Panc1 (cell line): ENCODE measurements around the gene CDCA4. TPM values are rescaled to one million over a fixed set of nuclear protein-coding genes. Genes with fewer than 3 reads are reported as not detected.

Source experiments
- ATAC-seq: fragments of 200-7000 bp; cut with Tn5 transposase; 2 replicates; pipeline ENCODE4 v1.9.1; 2020; ENCODE audit warnings: mild to moderate bottlenecking, moderate library complexity
- Bru-seq: library from RNA; stranded (reverse); fragments of 400-500 nt; gene quantifications from one replicate; lab custom pipeline; 2021; lab: Mats Ljungman, UMichigan
- BruChase-seq, 2 experiments: library from RNA; stranded (reverse); fragments of 400-500 nt; gene quantifications; one replicate each; lab custom pipeline; 2021; lab: Mats Ljungman, UMichigan
- BruUV-seq: library from RNA; stranded (reverse); fragments of 400-500 nt; replicated peaks from 2 replicates; lab custom pipeline; 2021; lab: Mats Ljungman, UMichigan
- CTCF ChIA-PET: fragments of 300-600 bp; sonication (Branson Sonifier 250); formaldehyde crosslinking; loops from one replicate; lab custom pipeline; 2022; ENCODE audit warnings: antibody characterized with exemption; lab: Charles Lee
- POLR2A ChIA-PET: fragments of 300-600 bp; sonication (Branson Sonifier 250); formaldehyde crosslinking; loops from one replicate; lab custom pipeline; 2022; ENCODE audit warnings: antibody characterized with exemption; lab: Charles Lee
- DNase-seq: peaks from one replicate; pipeline ENCODE4 v3.0.0-alpha.2; 2010; ENCODE audit warnings: low read depth, low spot score
- H3K27ac ChIP-seq: 2 replicates; pipeline ENCODE4 v1.5.1; 2011; ENCODE audit warnings: mild to moderate bottlenecking, low read length, inconsistent platforms
- H3K27me3 ChIP-seq: fragments of 200-500 bp; sonication (Bioruptor generic); 2 replicates; pipeline ENCODE4 v1.6.0; 2014; ENCODE audit warnings: low read length, inconsistent platforms; ENCODE audit not compliant: control insufficient read depth, insufficient read depth
- H3K36me3 ChIP-seq: fragments of 200-500 bp; sonication (Bioruptor generic); 2 replicates; pipeline ENCODE4 v1.5.1; 2014; ENCODE audit warnings: inconsistent platforms, mild to moderate bottlenecking, low read length, moderate library complexity; ENCODE audit not compliant: control insufficient read depth, insufficient read depth
- H3K4me1 ChIP-seq: 2 replicates; pipeline ENCODE4 v1.5.1; 2011; ENCODE audit warnings: inconsistent platforms, mild to moderate bottlenecking, low read length, moderate library complexity; ENCODE audit not compliant: control insufficient read depth, insufficient read depth
- H3K4me3 ChIP-seq, 2 experiments: 2 replicates each; pipeline ENCODE4 v1.5.1; 2011 to 2012; ENCODE audit warnings: low read depth in 2 of 2, low read length in 2 of 2, mild to moderate bottlenecking in 2 of 2, inconsistent platforms in 1 of 2, moderate library complexity in 1 of 2
- H3K9me3 ChIP-seq: fragments of 200-500 bp; sonication (Bioruptor generic); 2 replicates; pipeline ENCODE4 v1.5.1; 2014; ENCODE audit warnings: low read depth, mild to moderate bottlenecking, inconsistent platforms, low read length, moderate library complexity; ENCODE audit not compliant: control insufficient read depth, insufficient read depth
- POLR2AphosphoS5 ChIP-seq: IDR thresholded peaks from 2 replicates; pipeline ENCODE4 v1.6.1; 2012; ENCODE audit warnings: mild to moderate bottlenecking, low read depth, low read length, moderate library complexity
- SIN3A ChIP-seq: IDR thresholded peaks from 2 replicates; pipeline ENCODE4 v1.6.1; 2012; ENCODE audit warnings: low read depth, mild to moderate bottlenecking, low read length, moderate library complexity, borderline replicate concordance; ENCODE audit not compliant: insufficient read depth
- TCF7L2 ChIP-seq: IDR thresholded peaks from 2 replicates; pipeline ENCODE4 v1.6.1; 2011; ENCODE audit warnings: mild to moderate bottlenecking, low read depth, low read length, inconsistent platforms
- in situ Hi-C: cut with HindIII; loops from 2 replicates; pipeline ENCODE4 v1.10.0; 2016; ENCODE audit warnings: low sequenced_read_pairs, low pct_unique_long_range_greater_than_20kb
- intact Hi-C: fragments of 100-400 bp; cut with micrococcal nuclease; formaldehyde crosslinking; loops from one replicate; pipeline ENCODE4 v1.10.0; 2022; ENCODE audit not compliant: unreplicated experiment
- long read RNA-seq: library from polyadenylated mRNA; unstranded; transcript quantifications from one replicate; pipeline ENCODE4 v2.0.0, GENCODE V29; 2021; ENCODE audit not compliant: unreplicated experiment
- polyA plus RNA-seq: library from polyadenylated mRNA; unstranded; fragments of >200 nt; gene quantifications from one replicate; pipeline ENCODE4 v1.2.1, GENCODE V29; 2012; ENCODE audit warnings: missing spikeins; ENCODE audit not compliant: insufficient read length
- total RNA-seq: library from RNA; stranded (reverse); gene quantifications from one replicate; pipeline ENCODE4 v1.2.1, GENCODE V29; 2021; ENCODE audit not compliant: unreplicated experiment
- TF ChIP-seq, protein P1 (sequence below), 2 experiments: IDR thresholded peaks; 2 replicates each; pipeline ENCODE4 v1.6.1; 2011 to 2012; ENCODE audit warnings: low read depth in 2 of 2, control low read depth in 1 of 2, low read length in 1 of 2, mild to moderate bottlenecking in 1 of 2, moderate library complexity in 1 of 2; ENCODE audit not compliant: insufficient read depth in 1 of 2
- TF ChIP-seq, protein P2 (sequence below): fragments of 450-650 bp; IDR thresholded peaks from 2 replicates; pipeline ENCODE4 v1.5.1; 2017; ENCODE audit warnings: mild to moderate bottlenecking

Gene CDCA4
- 39.9 TPM for total RNA-seq
- polyA plus RNA-seq, result 32.9 TPM
- Bru-seq, nascent RNA, result percentile 91 among the genes with signal in this experiment
- BruChase-seq, experiment 1, labeled RNA remaining after a 2-hour chase, result percentile 93 among the genes with signal in this experiment
- percentile 84 among the genes with signal in this experiment for BruChase-seq, experiment 2, labeled RNA remaining after a 6-hour chase
- long read RNA-seq, transcript CDCA4-201 (2 exons, 2,513 nt), result major isoform, 83 of 100 reads
- long read RNA-seq, partial matches to known transcripts, result 0 of 100 reads
- long read RNA-seq, other reads (novel, unspliced or antisense), result 17 of 100 reads

DNA sequence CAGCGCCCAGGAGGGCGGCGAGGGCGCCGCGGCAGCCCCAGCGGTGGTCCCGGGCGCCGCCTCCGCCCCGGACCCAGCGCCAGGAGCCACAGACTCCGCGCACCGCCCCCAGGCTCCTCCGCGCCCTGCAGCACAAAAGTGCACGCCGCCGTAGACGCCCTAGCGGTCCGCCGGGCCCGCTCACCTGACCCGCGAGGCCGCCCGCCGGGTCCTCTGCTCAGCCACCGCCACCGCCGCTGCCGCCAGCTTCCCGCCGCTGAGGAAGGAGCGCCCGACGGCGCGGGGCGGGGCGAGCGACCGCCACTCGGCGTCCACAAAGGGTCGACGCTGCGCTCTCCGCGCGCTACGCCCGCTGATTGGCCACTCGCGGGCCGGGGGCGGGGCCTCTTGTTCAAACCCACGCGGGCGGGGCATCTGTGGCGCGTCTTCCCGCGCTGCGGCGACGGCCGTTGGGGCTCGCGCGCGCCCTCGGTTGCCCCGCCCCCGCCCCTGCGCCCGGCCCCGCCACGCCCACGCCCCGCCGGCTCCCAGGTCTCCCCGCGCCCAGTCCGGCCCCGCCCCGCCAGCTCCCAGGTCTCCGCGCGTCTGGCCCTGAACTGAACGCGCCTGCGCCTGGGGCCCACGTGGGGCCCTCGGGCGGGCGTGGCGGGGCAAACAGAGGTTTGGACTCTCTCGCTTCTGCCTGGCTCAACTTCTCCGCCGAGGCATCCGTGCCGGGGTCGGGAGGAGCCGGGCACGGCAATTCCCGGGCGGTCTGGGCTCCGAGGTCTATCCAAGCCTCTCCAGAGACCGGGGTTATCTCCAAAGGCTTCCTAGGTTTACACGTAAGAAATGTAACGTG is at the start of gene CDCA4:
TSS of gene CDCA4 (minus strand) at position 269 of the 841 bp plus-strand sequence. CDS start 9,154 bp downstream, outside the sequence.
- DNase-seq (no peak), ATAC-seq (peak; percentile 85)
- peaks cover 47% of the 10 kb centered on the region for H3K4me1 ChIP-seq
- peaks cover 7% of the 10 kb centered on the region; the same call in 1 of the 2 replicates for H3K36me3 ChIP-seq
- BruUV-seq, result no TSS peak
- H3K27ac ChIP-seq, result peak within 1 kb of the TSS; percentile 99
- in situ Hi-C loops (no loop called here), intact Hi-C loops (no loop called here)
- TF ChIP-seq SIN3A (peak; percentile 40; the same call in 1 of the 2 replicates), TCF7L2 (peak; percentile 65; the same call in 1 of the 2 replicates), POLR2AphosphoS5 (peak; percentile 66; the same call in 1 of the 2 replicates)
- TF ChIP-seq, protein P1, sequence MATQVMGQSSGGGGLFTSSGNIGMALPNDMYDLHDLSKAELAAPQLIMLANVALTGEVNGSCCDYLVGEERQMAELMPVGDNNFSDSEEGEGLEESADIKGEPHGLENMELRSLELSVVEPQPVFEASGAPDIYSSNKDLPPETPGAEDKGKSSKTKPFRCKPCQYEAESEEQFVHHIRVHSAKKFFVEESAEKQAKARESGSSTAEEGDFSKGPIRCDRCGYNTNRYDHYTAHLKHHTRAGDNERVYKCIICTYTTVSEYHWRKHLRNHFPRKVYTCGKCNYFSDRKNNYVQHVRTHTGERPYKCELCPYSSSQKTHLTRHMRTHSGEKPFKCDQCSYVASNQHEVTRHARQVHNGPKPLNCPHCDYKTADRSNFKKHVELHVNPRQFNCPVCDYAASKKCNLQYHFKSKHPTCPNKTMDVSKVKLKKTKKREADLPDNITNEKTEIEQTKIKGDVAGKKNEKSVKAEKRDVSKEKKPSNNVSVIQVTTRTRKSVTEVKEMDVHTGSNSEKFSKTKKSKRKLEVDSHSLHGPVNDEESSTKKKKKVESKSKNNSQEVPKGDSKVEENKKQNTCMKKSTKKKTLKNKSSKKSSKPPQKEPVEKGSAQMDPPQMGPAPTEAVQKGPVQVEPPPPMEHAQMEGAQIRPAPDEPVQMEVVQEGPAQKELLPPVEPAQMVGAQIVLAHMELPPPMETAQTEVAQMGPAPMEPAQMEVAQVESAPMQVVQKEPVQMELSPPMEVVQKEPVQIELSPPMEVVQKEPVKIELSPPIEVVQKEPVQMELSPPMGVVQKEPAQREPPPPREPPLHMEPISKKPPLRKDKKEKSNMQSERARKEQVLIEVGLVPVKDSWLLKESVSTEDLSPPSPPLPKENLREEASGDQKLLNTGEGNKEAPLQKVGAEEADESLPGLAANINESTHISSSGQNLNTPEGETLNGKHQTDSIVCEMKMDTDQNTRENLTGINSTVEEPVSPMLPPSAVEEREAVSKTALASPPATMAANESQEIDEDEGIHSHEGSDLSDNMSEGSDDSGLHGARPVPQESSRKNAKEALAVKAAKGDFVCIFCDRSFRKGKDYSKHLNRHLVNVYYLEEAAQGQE (IDR thresholded peaks at IDR 0.05; ENCODE audit: insufficient read depth in 1 of 2, low read depth in 2 of 2, low read length in 1 of 2), result no peak
- CTCF ChIA-PET, result interaction anchor here (0.6 kb wide), 1 partner anchor 16 kb away, joined by 4 read pairs; no protein-coding TSS in a partner anchor
- POLR2A ChIA-PET, result interaction anchor here (0.6 kb wide), 1 partner anchor 41 kb away, joined by 7 read pairs; no protein-coding TSS in a partner anchor
- no peaks in the 10 kb centered on the region for H3K27me3 ChIP-seq
- no peaks in the 10 kb centered on the region for H3K9me3 ChIP-seq
- peak within 1 kb of the TSS; percentile 86 to 88 for H3K4me3 ChIP-seq

DNA sequence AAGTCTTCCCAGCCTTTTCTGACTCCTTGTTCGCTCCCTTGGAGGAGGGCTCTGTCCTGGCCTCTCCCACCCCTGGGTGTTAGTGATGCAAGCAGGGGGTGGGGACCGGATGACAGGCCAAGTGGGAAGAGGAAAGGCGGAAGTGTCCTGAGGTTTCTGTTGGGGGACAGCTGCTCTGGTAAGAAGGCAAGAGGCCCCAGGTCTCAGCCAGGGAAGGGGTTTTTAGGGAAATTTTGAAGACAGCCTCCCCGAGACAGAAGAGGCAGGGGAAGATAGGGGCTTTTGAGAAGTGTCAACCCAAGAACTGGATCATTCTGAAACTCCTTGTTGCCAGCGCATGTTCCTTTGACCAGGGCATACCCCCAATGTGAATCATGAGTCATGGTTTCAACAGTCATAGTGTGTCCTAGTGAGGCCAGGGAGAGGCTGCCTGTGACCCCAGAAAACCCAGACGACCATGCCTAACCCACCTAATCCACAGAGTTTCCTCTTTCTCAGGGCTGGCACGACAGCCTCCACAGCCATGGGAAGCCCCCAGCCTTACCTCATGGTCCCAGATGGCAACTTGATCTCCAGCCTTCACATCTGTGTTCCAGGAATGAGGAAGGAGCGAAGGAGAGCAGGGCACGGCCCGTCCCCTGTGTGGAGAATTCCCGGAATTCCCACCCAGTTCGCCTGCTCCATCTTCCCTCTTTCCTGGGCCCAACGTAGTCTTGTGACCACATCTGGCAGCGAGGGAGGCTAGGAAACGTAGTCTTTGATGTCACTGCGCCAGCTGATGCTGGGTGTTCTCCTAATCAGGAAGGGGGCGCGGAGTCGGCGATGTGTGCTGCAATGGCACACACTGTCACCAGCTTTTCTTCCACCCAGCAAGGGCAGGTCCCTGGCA is 49.2 kb upstream of the CDCA4 start:
- H3K27ac ChIP-seq, result no peak overlapping the region
- POLR2A ChIA-PET, result no interaction called here
- no TSS peak for BruUV-seq
- TF ChIP-seq, protein P1 (IDR thresholded peaks at IDR 0.05; ENCODE audit: insufficient read depth in 1 of 2, low read depth in 2 of 2, low read length in 1 of 2), result no peak
- TF ChIP-seq TCF7L2 (no peak), POLR2AphosphoS5 (no peak), SIN3A (no peak)
- TF ChIP-seq, protein P2, sequence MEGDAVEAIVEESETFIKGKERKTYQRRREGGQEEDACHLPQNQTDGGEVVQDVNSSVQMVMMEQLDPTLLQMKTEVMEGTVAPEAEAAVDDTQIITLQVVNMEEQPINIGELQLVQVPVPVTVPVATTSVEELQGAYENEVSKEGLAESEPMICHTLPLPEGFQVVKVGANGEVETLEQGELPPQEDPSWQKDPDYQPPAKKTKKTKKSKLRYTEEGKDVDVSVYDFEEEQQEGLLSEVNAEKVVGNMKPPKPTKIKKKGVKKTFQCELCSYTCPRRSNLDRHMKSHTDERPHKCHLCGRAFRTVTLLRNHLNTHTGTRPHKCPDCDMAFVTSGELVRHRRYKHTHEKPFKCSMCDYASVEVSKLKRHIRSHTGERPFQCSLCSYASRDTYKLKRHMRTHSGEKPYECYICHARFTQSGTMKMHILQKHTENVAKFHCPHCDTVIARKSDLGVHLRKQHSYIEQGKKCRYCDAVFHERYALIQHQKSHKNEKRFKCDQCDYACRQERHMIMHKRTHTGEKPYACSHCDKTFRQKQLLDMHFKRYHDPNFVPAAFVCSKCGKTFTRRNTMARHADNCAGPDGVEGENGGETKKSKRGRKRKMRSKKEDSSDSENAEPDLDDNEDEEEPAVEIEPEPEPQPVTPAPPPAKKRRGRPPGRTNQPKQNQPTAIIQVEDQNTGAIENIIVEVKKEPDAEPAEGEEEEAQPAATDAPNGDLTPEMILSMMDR, result no peak
- CTCF ChIA-PET, result interaction anchor here (0.6 kb wide), 1 partner anchor 12 kb away, joined by 7 read pairs; no protein-coding TSS in a partner anchor
- H3K4me3 ChIP-seq, result no peak overlapping the region
- ATAC-seq (no peak), DNase-seq (no peak)
- no peaks in the 10 kb centered on the region for H3K9me3 ChIP-seq
- no peaks in the 10 kb centered on the region for H3K27me3 ChIP-seq
- intact Hi-C loops, result no loop called here
- in situ Hi-C loops, result no loop called here
- H3K36me3 ChIP-seq, result no peaks in the 10 kb centered on the region
- H3K4me1 ChIP-seq, result no peaks in the 10 kb centered on the region
